Neuronal stem cell (in vitro differentiated cells): Measurements from ENCODE around the gene CMC1.

Experiments
- DNase-seq: peaks from one replicate; pipeline ENCODE4 v3.0.0-alpha.2; 2013; ENCODE audit warnings: low spot score
- H2AFZ ChIP-seq: one replicate; pipeline ENCODE4 v1.6.1; 2013; ENCODE audit warnings: mild to moderate bottlenecking, low read length, inconsistent platforms
- H2AK5ac ChIP-seq: 2 replicates; pipeline ENCODE4 v1.6.1; 2013; ENCODE audit warnings: low read depth, mild to moderate bottlenecking, inconsistent platforms, low read length, moderate library complexity, mixed read lengths
- H2BK120ac ChIP-seq: 2 replicates; pipeline ENCODE4 v1.6.1; 2013; ENCODE audit warnings: low read depth, mild to moderate bottlenecking, inconsistent platforms, low read length, moderate library complexity, mixed read lengths
- H2BK12ac ChIP-seq: one replicate; pipeline ENCODE4 v1.6.1; 2013; ENCODE audit warnings: low read length, inconsistent platforms
- H2BK15ac ChIP-seq: 2 replicates; pipeline ENCODE4 v1.6.1; 2013; ENCODE audit warnings: mild to moderate bottlenecking, low read length, inconsistent platforms, mixed read lengths
- H2BK5ac ChIP-seq: one replicate; pipeline ENCODE4 v1.6.1; 2013; ENCODE audit warnings: inconsistent platforms, mild to moderate bottlenecking, low read length, moderate library complexity
- H3K14ac ChIP-seq: one replicate; pipeline ENCODE4 v1.6.1; 2013; ENCODE audit warnings: low read length, inconsistent platforms
- H3K18ac ChIP-seq: 2 replicates; pipeline ENCODE4 v1.6.1; 2013; ENCODE audit warnings: low read length, inconsistent platforms
- H3K23ac ChIP-seq: 2 replicates; pipeline ENCODE4 v1.6.1; 2013; ENCODE audit warnings: low read depth, mild to moderate bottlenecking, mixed read lengths, low read length, inconsistent platforms; ENCODE audit not compliant: poor library complexity
- H3K27ac ChIP-seq: replicated peaks from 3 replicates; pipeline ENCODE4 v1.5.1; 2013; ENCODE audit warnings: low read length, inconsistent platforms
- H3K27me3 ChIP-seq, 3 experiments: 2 replicates each; pipeline ENCODE4 v1.6.1; 2013; ENCODE audit warnings: low read length in 3 of 3, mild to moderate bottlenecking in 2 of 3, inconsistent platforms in 1 of 3, low read depth in 1 of 3, mixed read lengths in 1 of 3, moderate library complexity in 1 of 3; ENCODE audit not compliant: control insufficient read depth in 3 of 3, insufficient read depth in 3 of 3
- H3K36me3 ChIP-seq, 2 donors: replicated peaks in 1 of 2; 2 replicates each; pipeline ENCODE4 v1.6.1; 2013; ENCODE audit warnings: low read length in 2 of 2; ENCODE audit not compliant: control insufficient read depth in 2 of 2, insufficient read depth in 2 of 2
- H3K4ac ChIP-seq: 2 replicates; pipeline ENCODE4 v1.6.1; 2013; ENCODE audit warnings: inconsistent platforms, mild to moderate bottlenecking, low read length, moderate library complexity
- H3K4me1 ChIP-seq, 2 donors: 1 replicate in 1 of 2; 2 replicates in 1 of 2; pipeline ENCODE4 v1.6.1; 2013; ENCODE audit warnings: low read length in 2 of 2, low read depth in 1 of 2; ENCODE audit not compliant: control insufficient read depth in 2 of 2, insufficient read depth in 1 of 2
- H3K4me2 ChIP-seq: one replicate; pipeline ENCODE4 v1.6.1; 2013; ENCODE audit warnings: mild to moderate bottlenecking, low read length, inconsistent platforms; ENCODE audit not compliant: insufficient read depth, poor library complexity, severe bottlenecking
- H3K4me3 ChIP-seq, 2 donors: 2 replicates each; pipeline ENCODE4 v1.5.1; 2013; ENCODE audit warnings: low read length in 2 of 2, mild to moderate bottlenecking in 2 of 2, inconsistent platforms in 1 of 2, moderate library complexity in 1 of 2
- H3K79me1 ChIP-seq: one replicate; pipeline ENCODE4 v1.6.1; 2013; ENCODE audit warnings: low read depth, mild to moderate bottlenecking, inconsistent platforms, low read length, moderate library complexity
- H3K9ac ChIP-seq: one replicate; pipeline ENCODE4 v1.6.1; 2013; ENCODE audit warnings: mild to moderate bottlenecking, low read depth, low read length, inconsistent platforms; ENCODE audit not compliant: poor library complexity
- H3K9me3 ChIP-seq, 2 donors: replicated peaks in 1 of 2; 2 replicates each; pipeline versions ENCODE3 to v1.6.1; 2013; ENCODE audit warnings: low read length in 2 of 2, mild to moderate bottlenecking in 2 of 2, inconsistent platforms in 1 of 2, low read depth in 1 of 2, mixed read lengths in 1 of 2, moderate library complexity in 1 of 2; ENCODE audit not compliant: control insufficient read depth in 2 of 2, insufficient read depth in 1 of 2
- H4K8ac ChIP-seq: one replicate; pipeline ENCODE4 v1.6.1; 2013; ENCODE audit warnings: low read depth, mild to moderate bottlenecking, inconsistent platforms, low read length, moderate library complexity
- H4K91ac ChIP-seq: one replicate; pipeline ENCODE4 v1.6.1; 2013; ENCODE audit warnings: low read length, low read depth, mild to moderate bottlenecking, inconsistent platforms; ENCODE audit not compliant: poor library complexity
- WGBS, 2 donors: extraction: QIAGEN DNeasy Blood & Tissue Kit; methylation state at CpG; one replicate each; pipeline ENCODE4 v1.1.7; 2013; ENCODE audit warnings: missing lambda C conversion rate in 2 of 2, mixed read lengths in 1 of 2; ENCODE audit not compliant: insufficient read length in 2 of 2, insufficient replicate concordance in 1 of 2; ENCODE audit errors: extremely low coverage in 2 of 2; 5-methylcytosine and 5-hydroxymethylcytosine counted together

Gene CMC1

GRCh38 chr3:28343144-28343543, 101.7 kb downstream of the CMC1 start:
- no peak overlapping the region for H4K8ac ChIP-seq
- H3K18ac ChIP-seq = no peak overlapping the region
- no peak overlapping the region for H3K4me3 ChIP-seq
- no peaks in the 10 kb centered on the region for H3K27me3 ChIP-seq
- no peak overlapping the region for H4K91ac ChIP-seq
- H2BK12ac ChIP-seq = no peak overlapping the region
- no peak overlapping the region for H3K4ac ChIP-seq
- no peak overlapping the region for H3K9ac ChIP-seq
- H3K4me1 ChIP-seq = peaks cover 0 to 7% of the 10 kb centered on the region in 2 donors
- H2AFZ ChIP-seq = no peak overlapping the region
- no peak overlapping the region for H2AK5ac ChIP-seq
- peaks cover 0 to 31% of the 10 kb centered on the region in 2 donors for H3K36me3 ChIP-seq
- H3K23ac ChIP-seq = no peak overlapping the region
- H2BK15ac ChIP-seq = no peak overlapping the region
- no peak for DNase-seq
- no peak overlapping the region for H3K4me2 ChIP-seq
- no peak overlapping the region for H3K27ac ChIP-seq
- no peak overlapping the region for H2BK5ac ChIP-seq
- peaks cover 2% of the 10 kb centered on the region for H3K79me1 ChIP-seq
- no peak overlapping the region for H3K14ac ChIP-seq
- H2BK120ac ChIP-seq = no peak overlapping the region
- H3K9me3 ChIP-seq = no peaks in the 10 kb centered on the region

- Histone ChIP-seq H2BK15ac (no peak overlapping the region), H4K8ac (no peak overlapping the region), H4K91ac (no peak overlapping the region), H2BK120ac (no peak overlapping the region), H2AFZ (no peak overlapping the region), H3K36me3 (peaks cover 0 to 6% of the 10 kb centered on the region in 2 donors), H3K23ac (no peak overlapping the region), H3K27ac (no peak overlapping the region), H3K9ac (no peak overlapping the region), H3K4ac (no peak overlapping the region), H3K14ac (no peak overlapping the region), H3K4me3 (no peak overlapping the region), H3K27me3 (no peaks in the 10 kb centered on the region), H2BK5ac (no peak overlapping the region), H3K9me3 (no peaks in the 10 kb centered on the region), H3K18ac (no peak overlapping the region), H3K4me1 (peaks cover 0 to 7% of the 10 kb centered on the region in 2 donors), H2BK12ac (no peak overlapping the region), H3K79me1 (peaks cover 2% of the 10 kb centered on the region), H2AK5ac (no peak overlapping the region), H3K4me2 (no peak overlapping the region)
- WGBS, 2 donors = no CpG with 5 or more reads among the region's 1 CpG
- DNase-seq = no peak
These were observed 104.3 kb downstream of the CMC1 start for GRCh38 chr3:28345690-28346089.

- Histone ChIP-seq H3K18ac (no peak overlapping the region), H3K27me3 (no peaks in the 10 kb centered on the region), H3K9me3 (no peaks in the 10 kb centered on the region), H3K36me3 (no peaks in the 10 kb centered on the region), H2BK120ac (no peak overlapping the region), H4K8ac (no peak overlapping the region), H3K9ac (no peak overlapping the region), H3K4me3 (peak overlapping the region; percentile 83 to 96), H4K91ac (no peak overlapping the region), H3K4me2 (peak overlapping the region; percentile 71), H3K14ac (no peak overlapping the region), H3K79me1 (peaks cover 2% of the 10 kb centered on the region), H2AFZ (peak overlapping the region; percentile 99), H2BK15ac (no peak overlapping the region), H3K4me1 (peaks cover 0 to 7% of the 10 kb centered on the region in 2 donors), H2AK5ac (no peak overlapping the region), H3K27ac (no peak overlapping the region), H2BK5ac (no peak overlapping the region), H3K23ac (peak overlapping the region; percentile 91), H3K4ac (no peak overlapping the region), H2BK12ac (no peak overlapping the region)
- no CpG with 5 or more reads among the region's 16 CpGs for WGBS, 2 donors
- DNase-seq = no peak
These were observed 106.2 kb downstream of the CMC1 start for GRCh38 chr3:28347374-28348264.

GRCh38 chr3:28348265-28348628, 106.8 kb downstream of the CMC1 start:
- Histone ChIP-seq H3K4me2 (peak overlapping the region; percentile 71), H4K8ac (no peak overlapping the region), H3K27me3 (no peaks in the 10 kb centered on the region), H2BK15ac (no peak overlapping the region), H3K18ac (peak overlapping the region; percentile 99), H2BK5ac (peak overlapping the region; percentile 69), H3K14ac (no peak overlapping the region), H3K79me1 (peaks cover 2% of the 10 kb centered on the region), H3K4me1 (peaks cover 0 to 7% of the 10 kb centered on the region in 2 donors), H3K4ac (no peak overlapping the region), H3K23ac (peak overlapping the region; percentile 91), H3K27ac (peak overlapping the region; percentile 96), H3K9ac (peak overlapping the region; percentile 93), H4K91ac (no peak overlapping the region), H2BK12ac (no peak overlapping the region), H3K4me3 (peak overlapping the region; percentile 83 to 96), H3K36me3 (no peaks in the 10 kb centered on the region), H2AFZ (peak overlapping the region; percentile 99), H3K9me3 (peaks cover 0 to 1% of the 10 kb centered on the region in 2 donors), H2AK5ac (no peak overlapping the region), H2BK120ac (no peak overlapping the region)
- no peak for DNase-seq
- WGBS, 2 donors = no CpG with 5 or more reads among the region's 16 CpGs
